ENCODE measurements around the gene ACSS1. TPM values are rescaled to one million over a fixed set of nuclear protein-coding genes. Genes with fewer than 3 reads are reported as not detected.

The ACSS1 gene
- total RNA-seq, 1 experiment from 2014 or later, result 0.51 TPM

DNA sequence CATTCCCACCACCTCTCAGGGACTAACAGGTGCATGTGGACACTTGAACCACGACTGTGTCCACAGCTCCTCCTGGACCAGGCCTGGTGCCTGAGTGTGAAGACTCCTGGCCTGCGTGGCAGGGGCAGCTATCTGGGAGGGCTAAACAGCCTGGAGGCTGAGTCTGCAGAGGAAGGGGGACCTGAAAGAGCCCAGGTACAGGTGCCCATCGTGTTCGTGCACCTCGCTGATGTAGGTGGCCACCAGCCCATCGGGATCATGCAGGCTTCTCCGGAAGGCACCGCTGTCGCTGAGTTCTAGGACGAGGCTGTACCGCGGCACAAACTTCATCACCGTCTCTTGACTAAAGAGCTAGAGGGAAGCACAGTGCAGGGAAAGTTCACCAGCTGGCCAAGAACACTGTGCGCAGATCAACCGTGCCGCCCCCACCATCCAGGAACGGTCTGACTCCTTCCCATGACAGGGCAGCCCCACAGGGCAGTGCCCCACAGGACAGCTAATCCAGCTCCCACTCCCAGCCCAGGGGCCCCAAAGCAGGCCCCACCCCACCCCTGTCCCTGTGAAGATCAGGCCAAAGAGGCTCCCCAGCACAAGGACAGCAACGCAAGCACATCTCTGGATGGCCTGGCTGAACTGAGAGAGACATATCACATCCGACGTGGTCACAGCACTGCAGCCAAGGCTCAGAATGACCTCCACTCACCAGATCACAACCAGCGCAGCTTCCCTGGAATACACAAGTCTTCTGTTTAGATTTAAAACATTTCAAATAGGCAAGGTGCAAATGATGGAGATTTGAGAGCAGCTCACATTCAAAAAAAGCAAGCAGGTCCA is 94.0 kb downstream of the ACSS1 start:
- no peak for DNase-seq (ENCODE audit: unreplicated experiment)
- Mint-ChIP-seq H3K4me1 (ENCODE audit: insufficient read depth, unreplicated experiment) (no peaks in the 10 kb centered on the region), H3K27me3 (ENCODE audit: insufficient read depth, unreplicated experiment) (no peaks in the 10 kb centered on the region), H3K9me3 (ENCODE audit: unreplicated experiment) (no peaks in the 10 kb centered on the region), H3K36me3 (ENCODE audit: insufficient read depth, unreplicated experiment) (peaks cover 69% of the 10 kb centered on the region), H3K4me3 (ENCODE audit: unreplicated experiment) (no peak overlapping the region), H3K27ac (ENCODE audit: low read depth, unreplicated experiment) (no peak overlapping the region)
- ChIA-PET POLR2A (no interaction called here), CTCF (interaction anchor here (0.9 to 1.4 kb wide), 4 partner anchors 10 to 1295 kb away, joined by 4 to 5 read pairs (median 4); no protein-coding TSS in a partner anchor)
- no TSS peak for BruUV-seq (replicated peaks)
- intact Hi-C loops (cut with micrococcal nuclease), result no loop called here
- TF ChIP-seq, protein P1, sequence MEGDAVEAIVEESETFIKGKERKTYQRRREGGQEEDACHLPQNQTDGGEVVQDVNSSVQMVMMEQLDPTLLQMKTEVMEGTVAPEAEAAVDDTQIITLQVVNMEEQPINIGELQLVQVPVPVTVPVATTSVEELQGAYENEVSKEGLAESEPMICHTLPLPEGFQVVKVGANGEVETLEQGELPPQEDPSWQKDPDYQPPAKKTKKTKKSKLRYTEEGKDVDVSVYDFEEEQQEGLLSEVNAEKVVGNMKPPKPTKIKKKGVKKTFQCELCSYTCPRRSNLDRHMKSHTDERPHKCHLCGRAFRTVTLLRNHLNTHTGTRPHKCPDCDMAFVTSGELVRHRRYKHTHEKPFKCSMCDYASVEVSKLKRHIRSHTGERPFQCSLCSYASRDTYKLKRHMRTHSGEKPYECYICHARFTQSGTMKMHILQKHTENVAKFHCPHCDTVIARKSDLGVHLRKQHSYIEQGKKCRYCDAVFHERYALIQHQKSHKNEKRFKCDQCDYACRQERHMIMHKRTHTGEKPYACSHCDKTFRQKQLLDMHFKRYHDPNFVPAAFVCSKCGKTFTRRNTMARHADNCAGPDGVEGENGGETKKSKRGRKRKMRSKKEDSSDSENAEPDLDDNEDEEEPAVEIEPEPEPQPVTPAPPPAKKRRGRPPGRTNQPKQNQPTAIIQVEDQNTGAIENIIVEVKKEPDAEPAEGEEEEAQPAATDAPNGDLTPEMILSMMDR (IDR thresholded peaks at IDR 0.05; ENCODE audit: unreplicated experiment), result no peak

DNA sequence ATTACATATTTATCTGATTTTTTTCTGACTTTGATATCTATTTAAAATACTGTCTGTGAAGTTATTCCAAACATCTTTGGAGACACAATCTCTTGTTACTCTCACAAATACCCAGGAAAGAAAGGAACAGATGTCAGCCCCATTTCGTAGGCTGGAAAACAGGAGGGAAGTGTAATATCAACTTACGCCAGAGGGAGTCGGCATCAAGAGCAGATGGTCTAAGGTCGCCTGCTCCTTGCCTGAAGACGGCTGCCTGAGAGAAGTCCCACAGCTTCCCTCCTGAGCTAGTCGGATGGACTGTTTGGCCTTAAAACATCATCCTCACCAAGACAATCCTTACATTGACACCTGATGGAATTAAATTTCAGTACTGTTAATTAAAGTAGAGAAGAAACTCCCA is 95.4 kb downstream of the ACSS1 start:
- no peak overlapping the region for H3K4me3 Mint-ChIP-seq (ENCODE audit: unreplicated experiment)
- CTCF ChIA-PET, result interaction anchor here (0.7 kb wide), 1 partner anchor 1294 kb away, joined by 3 read pairs; no protein-coding TSS in a partner anchor
- no TSS peak for BruUV-seq (replicated peaks)
- no peaks in the 10 kb centered on the region for H3K9me3 Mint-ChIP-seq (ENCODE audit: unreplicated experiment)
- peaks cover 55% of the 10 kb centered on the region for H3K36me3 Mint-ChIP-seq (ENCODE audit: insufficient read depth, unreplicated experiment)
- TF ChIP-seq, protein P1 (IDR thresholded peaks at IDR 0.05; ENCODE audit: unreplicated experiment), result no peak
- DNase-seq (ENCODE audit: unreplicated experiment), result no peak
- intact Hi-C loops (cut with micrococcal nuclease), result no loop called here
- no peaks in the 10 kb centered on the region for H3K27me3 Mint-ChIP-seq (ENCODE audit: insufficient read depth, unreplicated experiment)
- H3K4me1 Mint-ChIP-seq (ENCODE audit: insufficient read depth, unreplicated experiment), result no peaks in the 10 kb centered on the region
- H3K27ac Mint-ChIP-seq (ENCODE audit: low read depth, unreplicated experiment), result no peak overlapping the region
- POLR2A ChIA-PET, result interaction anchor here (0.5 kb wide), 1 partner anchor 8 kb away, joined by 4 read pairs; no protein-coding TSS in a partner anchor

DNA sequence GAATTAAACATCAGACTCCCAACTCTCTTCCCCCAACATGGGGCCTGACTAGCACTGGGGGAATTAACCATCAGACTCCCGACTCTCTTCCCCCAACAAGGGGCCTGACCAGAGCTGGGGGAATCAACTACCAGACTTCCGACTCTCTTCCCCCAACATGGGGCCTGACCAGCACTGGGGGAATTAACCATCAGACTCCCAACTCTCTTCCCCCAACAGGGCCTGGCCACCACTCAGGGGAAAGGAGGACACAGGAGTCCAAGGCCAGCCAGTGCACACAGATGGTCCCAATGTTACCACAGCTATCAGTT is 95.8 kb downstream of the ACSS1 start:
- H3K4me1 Mint-ChIP-seq (ENCODE audit: insufficient read depth, unreplicated experiment), result no peaks in the 10 kb centered on the region

More for the DNA sequence above, 95.8 kb downstream of the ACSS1 start:
- no peak overlapping the region for H3K4me3 Mint-ChIP-seq (ENCODE audit: unreplicated experiment)
- BruUV-seq (replicated peaks), result no TSS peak
- peaks cover 51% of the 10 kb centered on the region for H3K36me3 Mint-ChIP-seq (ENCODE audit: insufficient read depth, unreplicated experiment)
- intact Hi-C loops (cut with micrococcal nuclease), result no loop called here
- no peaks in the 10 kb centered on the region for H3K27me3 Mint-ChIP-seq (ENCODE audit: insufficient read depth, unreplicated experiment)
- TF ChIP-seq, protein P1 (IDR thresholded peaks at IDR 0.05; ENCODE audit: unreplicated experiment), result no peak
- POLR2A ChIA-PET, result interaction anchor here (0.5 kb wide), 1 partner anchor 9 kb away, joined by 4 read pairs; no protein-coding TSS in a partner anchor
- H3K9me3 Mint-ChIP-seq (ENCODE audit: unreplicated experiment), result no peaks in the 10 kb centered on the region
- no peak overlapping the region for H3K27ac Mint-ChIP-seq (ENCODE audit: low read depth, unreplicated experiment)
- DNase-seq (ENCODE audit: unreplicated experiment), result no peak
- CTCF ChIA-PET, result interaction anchor here (0.7 kb wide), 1 partner anchor 1293 kb away, joined by 3 read pairs; no protein-coding TSS in a partner anchor

Data from MCF 10A (cell line).